GM12878 (cell line): ENCODE results near the gene PARN.

Experiments used
- SIX5 ChIP-seq: IDR thresholded peaks from 2 replicates; pipeline ENCODE4 v1.6.1; 2011; ENCODE audit warnings: mild to moderate bottlenecking, low read depth, low read length, moderate library complexity; ENCODE audit not compliant: severe bottlenecking
- SMAD1 ChIP-seq: fragments of 450-650 bp; IDR thresholded peaks from 2 replicates; pipeline ENCODE4 v1.6.1; 2018; ENCODE audit warnings: mild to moderate bottlenecking, low read depth; ENCODE audit not compliant: partially characterized antibody

- TF ChIP-seq SMAD1 (no peak), SIX5 (no peak)
Observed at GRCh38 chr16:14487579-14487978, 142.5 kb downstream of the PARN start.
